ENCODE results near the gene SFT2D3.

SFT2D3 gene

GRCh38 chr2:127733816-127734537 is 32.7 kb downstream of the SFT2D3 start:
- H3K27ac ChIP-seq: no peak overlapping the region
- H3K4me3 ChIP-seq: peak overlapping the region; percentile 39 to 42
- DNase-seq: no peak
- intact Hi-C loops (cut with DNase I; ENCODE audit: low total_unique reads): no loop called here
- TF ChIP-seq, protein P1, sequence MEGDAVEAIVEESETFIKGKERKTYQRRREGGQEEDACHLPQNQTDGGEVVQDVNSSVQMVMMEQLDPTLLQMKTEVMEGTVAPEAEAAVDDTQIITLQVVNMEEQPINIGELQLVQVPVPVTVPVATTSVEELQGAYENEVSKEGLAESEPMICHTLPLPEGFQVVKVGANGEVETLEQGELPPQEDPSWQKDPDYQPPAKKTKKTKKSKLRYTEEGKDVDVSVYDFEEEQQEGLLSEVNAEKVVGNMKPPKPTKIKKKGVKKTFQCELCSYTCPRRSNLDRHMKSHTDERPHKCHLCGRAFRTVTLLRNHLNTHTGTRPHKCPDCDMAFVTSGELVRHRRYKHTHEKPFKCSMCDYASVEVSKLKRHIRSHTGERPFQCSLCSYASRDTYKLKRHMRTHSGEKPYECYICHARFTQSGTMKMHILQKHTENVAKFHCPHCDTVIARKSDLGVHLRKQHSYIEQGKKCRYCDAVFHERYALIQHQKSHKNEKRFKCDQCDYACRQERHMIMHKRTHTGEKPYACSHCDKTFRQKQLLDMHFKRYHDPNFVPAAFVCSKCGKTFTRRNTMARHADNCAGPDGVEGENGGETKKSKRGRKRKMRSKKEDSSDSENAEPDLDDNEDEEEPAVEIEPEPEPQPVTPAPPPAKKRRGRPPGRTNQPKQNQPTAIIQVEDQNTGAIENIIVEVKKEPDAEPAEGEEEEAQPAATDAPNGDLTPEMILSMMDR (IDR thresholded peaks at IDR 0.05): no peak
- no peaks in the 10 kb centered on the region for H3K27me3 ChIP-seq
- H3K36me3 ChIP-seq: no peaks in the 10 kb centered on the region
- no peaks in the 10 kb centered on the region for H3K9me3 ChIP-seq
- H3K4me1 ChIP-seq: peaks cover 0 to 18% (median 6%) of the 10 kb centered on the region in 4 donors

DNA sequence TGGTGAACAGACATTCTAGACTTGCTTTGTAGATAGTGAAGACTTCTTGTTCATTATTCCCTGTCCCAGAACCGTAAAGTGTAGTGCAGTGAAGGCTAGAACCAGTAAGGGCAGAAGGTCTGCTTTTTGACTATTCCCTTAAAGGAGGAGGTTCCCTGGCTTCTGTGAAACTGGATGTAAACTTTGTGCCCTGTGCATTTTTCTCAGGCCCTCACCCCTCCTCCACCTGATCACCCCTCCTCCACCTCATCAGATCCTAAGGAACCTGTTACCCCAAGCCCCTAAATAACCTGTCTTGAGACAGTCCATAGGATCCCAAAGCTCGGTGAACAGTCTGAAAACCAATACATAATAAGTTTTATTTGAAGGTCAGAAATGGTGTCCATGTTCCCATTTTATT is 33.7 kb downstream of the SFT2D3 start:
- H3K27ac ChIP-seq: no peak overlapping the region
- peaks cover 0 to 18% (median 6%) of the 10 kb centered on the region in 4 donors for H3K4me1 ChIP-seq
- DNase-seq: no peak
- peaks cover 0 to 6% (median 0%) of the 10 kb centered on the region in 3 donors for H3K36me3 ChIP-seq
- TF ChIP-seq, protein P1 (IDR thresholded peaks at IDR 0.05): no peak
- no peaks in the 10 kb centered on the region for H3K27me3 ChIP-seq
- no peaks in the 10 kb centered on the region for H3K9me3 ChIP-seq
- H3K4me3 ChIP-seq: no peak overlapping the region
- intact Hi-C loops (cut with DNase I; ENCODE audit: low total_unique reads): no loop called here

DNA sequence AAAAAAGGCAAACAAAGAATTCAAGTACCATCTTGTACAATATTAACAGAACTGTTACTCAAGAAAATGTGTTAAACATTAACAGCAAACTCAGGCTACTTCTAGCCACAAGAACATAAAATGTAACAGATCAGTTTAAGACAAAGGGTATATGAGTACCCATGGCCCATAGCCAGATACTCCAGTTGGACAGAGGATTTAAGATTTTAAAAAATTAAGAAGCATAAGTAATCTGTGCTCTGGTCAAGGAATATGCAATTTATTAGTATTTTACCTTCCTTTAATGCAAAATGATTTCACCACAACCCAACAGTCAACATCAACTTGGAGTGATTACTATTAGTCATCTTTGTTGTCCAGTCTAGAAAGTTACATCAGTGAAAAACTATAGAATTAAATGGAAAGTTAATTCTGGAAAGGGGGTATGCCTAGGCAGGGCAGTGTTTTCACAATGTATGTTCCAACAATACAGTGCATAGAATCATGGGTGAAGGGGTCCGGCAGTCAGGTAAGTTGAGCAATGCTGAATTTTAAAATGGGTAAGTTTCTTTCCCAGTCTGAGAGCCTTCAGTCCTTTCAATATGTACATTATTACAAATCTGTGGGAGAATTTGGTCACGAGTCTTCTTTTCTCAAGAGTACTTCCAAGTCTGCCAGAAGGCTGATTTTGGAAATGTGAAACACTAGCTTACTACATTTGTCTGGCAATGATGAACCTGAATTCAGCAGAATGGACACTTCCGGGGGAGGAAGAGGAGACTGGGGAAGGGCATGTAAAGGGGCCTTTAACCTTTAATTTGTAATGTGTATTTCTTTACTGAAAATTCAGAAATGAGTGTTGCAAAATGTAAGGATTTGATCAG is 34.5 kb downstream of the SFT2D3 start:
- TF ChIP-seq, protein P1 (IDR thresholded peaks at IDR 0.05): no peak
- Histone ChIP-seq H3K27ac (no peak overlapping the region), H3K4me3 (no peak overlapping the region), H3K36me3 (peaks cover 0 to 7% (median 0%) of the 10 kb centered on the region in 3 donors), H3K9me3 (no peaks in the 10 kb centered on the region), H3K27me3 (no peaks in the 10 kb centered on the region), H3K4me1 (peaks cover 0 to 18% (median 6%) of the 10 kb centered on the region in 4 donors)
- intact Hi-C loops (cut with DNase I; ENCODE audit: low total_unique reads): no loop called here
- DNase-seq: no peak

GRCh38 chr2:127737892-127738291 is 36.6 kb downstream of the SFT2D3 start:
- Histone ChIP-seq H3K27me3 (no peaks in the 10 kb centered on the region), H3K27ac (no peak overlapping the region), H3K4me3 (no peak overlapping the region), H3K9me3 (no peaks in the 10 kb centered on the region), H3K4me1 (peaks cover 0 to 18% (median 6%) of the 10 kb centered on the region in 4 donors), H3K36me3 (peaks cover 0 to 7% (median 0%) of the 10 kb centered on the region in 3 donors)
- TF ChIP-seq, protein P1 (IDR thresholded peaks at IDR 0.05): no peak
- no peak for DNase-seq
- intact Hi-C loops (cut with DNase I; ENCODE audit: low total_unique reads): no loop called here

GRCh38 chr2:127739800-127740199 is 38.5 kb downstream of the SFT2D3 start:
- H3K27ac ChIP-seq: no peak overlapping the region
- no peaks in the 10 kb centered on the region for H3K27me3 ChIP-seq
- no peaks in the 10 kb centered on the region for H3K9me3 ChIP-seq
- TF ChIP-seq, protein P1 (IDR thresholded peaks at IDR 0.05): no peak
- H3K4me3 ChIP-seq: no peak overlapping the region
- intact Hi-C loops (cut with DNase I; ENCODE audit: low total_unique reads): no loop called here
- H3K36me3 ChIP-seq: peaks cover 0 to 7% (median 7%) of the 10 kb centered on the region in 3 donors
- H3K4me1 ChIP-seq: peaks cover 0 to 4% (median under 1%) of the 10 kb centered on the region in 4 donors
- no peak for DNase-seq

Data from tibial artery (tissue), 4 donors.